ENCODE data around the gene TFCP2L1. TPM values are rescaled to one million over a fixed set of nuclear protein-coding genes. Genes with fewer than 3 reads are reported as not detected.

The TFCP2L1 gene
- total RNA-seq, 1 donor from 2014 or later = not detected

DNA sequence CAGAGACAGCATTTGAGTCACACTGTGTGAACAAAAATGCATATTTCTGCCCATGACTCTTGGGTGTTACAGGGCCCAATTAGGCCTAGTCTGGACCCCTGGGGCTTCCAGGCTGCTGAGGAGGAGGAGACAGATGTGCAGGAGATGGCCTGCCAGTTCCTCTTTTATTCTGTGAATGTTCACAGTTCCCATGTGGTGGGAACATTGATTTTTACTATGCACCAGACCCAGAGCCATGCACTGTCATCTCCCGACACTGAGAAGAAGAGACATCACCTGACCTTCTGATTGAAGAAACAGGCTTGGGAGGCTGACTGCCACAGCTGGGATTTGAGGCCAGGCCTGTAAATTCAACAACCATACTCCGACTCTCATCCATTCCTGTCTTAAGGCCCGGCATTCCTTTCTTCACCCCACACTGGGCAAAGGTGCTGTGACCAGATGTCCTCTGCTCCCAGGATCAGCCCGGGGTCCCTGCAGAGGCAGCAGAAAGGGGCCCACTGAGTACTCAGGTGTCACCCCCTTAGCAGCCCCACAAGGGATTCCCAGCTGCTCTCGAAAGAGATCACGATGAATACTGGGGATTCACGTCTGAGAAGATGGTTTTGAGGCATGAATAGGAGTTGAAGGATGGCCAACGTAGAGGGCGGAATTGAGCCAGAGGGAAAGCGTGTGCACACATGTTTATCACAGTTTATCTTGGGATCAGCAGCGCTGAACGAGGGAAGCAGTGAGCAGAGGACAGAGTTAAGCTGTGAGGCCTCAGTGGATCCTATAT, 3.6 kb upstream of the TFCP2L1 start:
- Mint-ChIP-seq H3K4me3 (no peak overlapping the region), H3K27ac (no peak overlapping the region), H3K36me3 (ENCODE audit: low read depth) (no peaks in the 10 kb centered on the region), H3K27me3 (peaks cover 31% of the 10 kb centered on the region), H3K9me3 (no peaks in the 10 kb centered on the region), H3K4me1 (peaks cover 3% of the 10 kb centered on the region)
- intact Hi-C loops (cut with micrococcal nuclease) = no loop called here
- no peak for DNase-seq

DNA sequence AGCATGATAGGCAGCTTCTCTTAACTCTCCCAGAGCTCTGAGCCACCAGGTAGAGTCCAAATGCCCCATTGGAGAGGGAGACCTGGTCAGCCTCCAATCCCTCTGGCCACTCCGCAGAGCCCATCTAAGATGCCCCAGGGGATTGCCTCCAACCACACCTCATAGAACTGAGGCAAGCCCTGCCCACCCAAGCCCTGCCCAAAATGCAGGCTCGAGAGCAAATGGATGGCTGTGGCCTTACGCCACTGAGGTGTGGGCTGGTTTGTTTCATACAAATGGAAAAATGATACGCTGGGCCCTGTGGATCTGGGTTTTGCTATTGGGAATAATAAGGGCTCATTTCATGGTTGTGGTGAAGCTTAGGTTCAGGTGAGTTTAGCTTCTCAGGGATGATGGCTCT, 3.0 kb upstream of the TFCP2L1 start:
- Mint-ChIP-seq H3K27ac (no peak overlapping the region), H3K4me1 (peaks cover 3% of the 10 kb centered on the region), H3K36me3 (ENCODE audit: low read depth) (no peaks in the 10 kb centered on the region), H3K4me3 (no peak overlapping the region), H3K27me3 (peaks cover 38% of the 10 kb centered on the region), H3K9me3 (no peaks in the 10 kb centered on the region)
- no peak for DNase-seq
- intact Hi-C loops (cut with micrococcal nuclease) = no loop called here

DNA sequence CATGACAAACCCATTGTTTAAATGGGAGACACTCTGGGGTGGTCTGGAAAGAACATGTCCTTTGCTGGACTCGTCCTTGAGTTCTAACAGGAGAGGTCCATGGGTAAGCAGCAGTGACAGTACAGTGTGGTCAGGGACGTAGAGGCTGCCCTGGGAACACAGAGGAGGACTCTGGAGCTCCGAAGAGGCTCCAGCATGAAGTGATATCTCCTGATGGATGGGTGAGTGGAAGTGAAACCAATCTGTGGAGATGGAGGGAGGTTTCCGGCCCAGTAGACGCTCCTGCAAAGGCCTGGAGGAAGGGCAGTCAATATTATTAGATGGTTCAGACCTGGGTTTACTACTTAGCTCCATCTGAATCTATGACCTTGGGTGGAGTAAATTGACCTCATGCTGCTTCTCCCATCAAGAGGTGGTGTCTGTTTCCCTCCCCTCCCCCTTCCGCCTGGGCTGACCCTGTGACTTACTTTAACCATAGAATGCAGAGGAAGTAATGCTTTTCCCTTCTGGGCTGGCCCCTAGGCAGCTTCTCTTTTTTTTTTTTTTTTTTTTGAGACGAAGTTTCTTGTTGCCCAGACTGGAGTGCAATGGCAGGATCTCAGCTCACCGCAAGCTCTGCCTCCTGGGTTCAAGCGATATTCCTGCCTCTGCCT, 2.3 kb upstream of the TFCP2L1 start:
- Mint-ChIP-seq H3K4me3 (no peak overlapping the region), H3K9me3 (no peaks in the 10 kb centered on the region), H3K27me3 (peaks cover 45% of the 10 kb centered on the region), H3K27ac (no peak overlapping the region), H3K36me3 (ENCODE audit: low read depth) (no peaks in the 10 kb centered on the region), H3K4me1 (peaks cover 3% of the 10 kb centered on the region)
- intact Hi-C loops (cut with micrococcal nuclease) = no loop called here
- no peak for DNase-seq

DNA sequence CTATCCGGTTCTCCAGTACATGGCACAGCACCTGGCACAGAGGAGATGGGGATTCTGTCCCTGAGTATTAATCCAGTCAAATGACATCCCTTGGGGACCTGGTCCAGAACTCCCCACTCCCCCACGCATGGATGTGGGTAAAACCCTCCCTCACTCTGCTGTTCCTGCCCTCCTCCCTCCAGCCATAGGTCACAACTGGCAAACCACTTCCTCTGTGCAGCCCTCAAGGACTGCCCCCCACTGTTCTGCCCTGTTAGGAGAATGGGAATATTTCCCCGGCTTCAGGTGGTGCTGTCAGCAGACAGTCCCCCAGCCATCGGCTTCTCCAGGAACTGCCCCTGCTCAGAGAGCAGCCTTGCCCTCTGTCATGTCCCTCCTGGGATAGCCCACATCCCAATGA, 1.5 kb upstream of the TFCP2L1 start:
- H3K27me3 Mint-ChIP-seq = peaks cover 45% of the 10 kb centered on the region
- DNase-seq = no peak
- no peak overlapping the region for H3K27ac Mint-ChIP-seq
- intact Hi-C loops (cut with micrococcal nuclease) = no loop called here
- H3K4me1 Mint-ChIP-seq = peaks cover 3% of the 10 kb centered on the region
- H3K4me3 Mint-ChIP-seq = no peak overlapping the region
- H3K36me3 Mint-ChIP-seq (ENCODE audit: low read depth) = no peaks in the 10 kb centered on the region
- no peaks in the 10 kb centered on the region for H3K9me3 Mint-ChIP-seq

DNA sequence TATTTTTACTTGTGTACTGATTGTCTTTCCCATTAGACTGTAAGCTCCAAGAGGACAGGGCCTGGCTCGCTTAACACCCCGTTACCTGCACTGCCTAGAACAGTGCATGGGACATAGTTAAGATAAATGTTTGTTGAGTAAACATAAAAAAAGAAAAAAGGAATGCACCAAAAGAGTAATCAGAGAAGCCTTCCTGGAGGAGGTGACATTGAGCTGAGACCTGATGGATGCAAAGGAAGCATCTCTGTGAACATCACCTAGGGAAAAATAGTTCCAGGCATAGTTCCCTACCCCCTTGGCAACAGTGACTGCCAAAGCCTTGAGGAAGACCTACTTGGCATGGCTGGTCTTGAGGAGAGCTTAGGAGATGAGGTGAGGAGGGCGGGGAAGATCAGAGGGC, 924 bp upstream of the TFCP2L1 start:
- intact Hi-C loops (cut with micrococcal nuclease) = no loop called here
- Mint-ChIP-seq H3K36me3 (ENCODE audit: low read depth) (no peaks in the 10 kb centered on the region), H3K4me3 (peak overlapping the region; percentile 76), H3K27ac (no peak overlapping the region), H3K27me3 (peaks cover 45% of the 10 kb centered on the region), H3K4me1 (peaks cover 3% of the 10 kb centered on the region), H3K9me3 (no peaks in the 10 kb centered on the region)
- DNase-seq = no peak

DNA sequence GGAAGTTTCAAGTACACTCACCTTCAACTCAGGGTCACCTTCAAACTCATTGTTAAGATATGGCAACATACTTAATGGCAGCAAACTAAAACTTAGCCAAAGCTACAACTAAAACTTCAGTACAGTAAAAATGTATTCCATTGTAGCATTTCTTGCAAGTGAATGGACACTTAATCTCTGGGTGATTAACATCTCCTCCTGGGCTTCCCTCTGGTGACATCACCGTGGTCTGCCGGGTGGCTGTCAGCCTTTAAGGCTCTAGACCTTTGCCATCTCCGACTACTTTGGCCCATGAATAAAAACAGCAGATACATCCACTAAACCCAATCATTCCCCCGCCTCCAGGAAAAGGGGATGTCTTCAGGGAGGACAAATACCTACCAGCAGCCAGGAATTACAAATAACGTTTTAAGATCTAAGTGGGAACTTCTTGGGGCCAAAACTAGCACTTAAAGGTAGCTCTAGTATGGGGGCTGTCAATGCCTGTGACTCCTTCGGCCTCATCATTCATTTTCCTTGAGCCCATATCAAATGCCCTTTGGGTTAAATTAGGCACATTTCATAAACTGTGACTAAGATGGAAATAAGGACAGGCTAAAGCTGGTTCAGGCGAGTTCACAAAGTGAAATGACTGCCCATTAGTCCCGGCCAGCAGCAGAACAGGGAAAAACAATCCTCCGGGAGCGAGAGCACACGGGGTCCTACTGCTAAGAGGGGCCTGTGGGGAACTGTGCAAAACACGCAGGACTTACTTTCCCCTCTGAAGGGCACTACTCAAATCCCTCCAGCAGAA, 1.1 kb downstream of the TFCP2L1 start:
- no peak for DNase-seq
- H3K27me3 Mint-ChIP-seq = peaks cover 45% of the 10 kb centered on the region
- H3K9me3 Mint-ChIP-seq = no peaks in the 10 kb centered on the region
- intact Hi-C loops (cut with micrococcal nuclease) = no loop called here
- H3K4me1 Mint-ChIP-seq = peaks cover 3% of the 10 kb centered on the region
- no peak overlapping the region for H3K27ac Mint-ChIP-seq
- no peaks in the 10 kb centered on the region for H3K36me3 Mint-ChIP-seq (ENCODE audit: low read depth)
- H3K4me3 Mint-ChIP-seq = peak overlapping the region; percentile 65

DNA sequence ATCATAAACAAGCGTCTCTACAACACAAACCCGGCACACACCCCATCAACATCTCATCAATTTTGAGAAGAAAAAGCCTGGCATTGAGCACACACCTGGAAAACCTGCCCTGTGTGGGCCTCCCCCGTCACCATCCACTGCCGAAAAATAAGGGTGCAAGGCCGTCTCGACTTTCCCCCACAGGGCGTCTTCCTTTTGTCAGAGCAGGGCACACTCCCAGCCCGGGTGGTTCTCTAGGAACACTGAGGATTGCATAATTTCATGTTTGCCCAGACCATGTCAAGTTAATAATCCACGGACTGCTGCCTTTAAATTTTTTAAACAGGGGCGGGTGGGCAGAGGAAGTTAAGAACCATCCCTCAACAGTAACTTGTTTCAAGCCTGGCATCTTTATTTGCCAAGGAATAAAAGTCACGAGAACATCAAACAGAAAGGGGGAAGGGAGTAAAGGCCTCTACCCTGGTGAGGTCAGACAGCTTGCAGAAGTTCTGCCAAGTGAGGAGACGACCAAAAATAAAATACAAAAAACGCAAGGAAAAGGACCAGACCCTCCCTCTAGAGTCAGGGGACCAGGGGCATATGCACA, 2.1 kb downstream of the TFCP2L1 start:
- no peak for DNase-seq
- Mint-ChIP-seq H3K9me3 (no peaks in the 10 kb centered on the region), H3K27ac (no peak overlapping the region), H3K36me3 (ENCODE audit: low read depth) (no peaks in the 10 kb centered on the region), H3K4me1 (peaks cover 3% of the 10 kb centered on the region), H3K27me3 (peaks cover 43% of the 10 kb centered on the region), H3K4me3 (no peak overlapping the region)
- intact Hi-C loops (cut with micrococcal nuclease) = no loop called here

DNA sequence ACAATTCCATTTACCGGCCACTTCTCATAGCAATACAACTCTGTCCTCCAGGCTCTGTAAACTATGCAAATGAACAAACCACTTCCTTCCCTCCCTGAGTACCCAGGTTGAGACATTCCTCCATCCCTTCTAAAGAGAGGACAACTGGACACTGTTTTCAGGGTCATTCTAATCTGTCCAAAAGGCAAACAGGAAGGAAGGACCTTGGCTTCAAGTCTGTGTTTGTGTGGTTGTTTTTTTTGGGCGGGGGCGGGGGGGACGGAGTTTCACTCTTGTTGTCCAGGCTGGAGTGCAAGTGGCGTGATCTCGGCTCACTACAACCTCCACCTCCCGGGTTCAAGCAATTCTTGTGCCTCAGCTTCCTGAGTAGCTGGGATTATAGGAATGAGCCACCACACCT, 3.3 kb downstream of the TFCP2L1 start:
- H3K9me3 Mint-ChIP-seq = no peaks in the 10 kb centered on the region
- DNase-seq = no peak
- no peaks in the 10 kb centered on the region for H3K36me3 Mint-ChIP-seq (ENCODE audit: low read depth)
- H3K27ac Mint-ChIP-seq = no peak overlapping the region
- intact Hi-C loops (cut with micrococcal nuclease) = no loop called here
- peaks cover 35% of the 10 kb centered on the region for H3K27me3 Mint-ChIP-seq
- no peak overlapping the region for H3K4me3 Mint-ChIP-seq
- H3K4me1 Mint-ChIP-seq = peaks cover 3% of the 10 kb centered on the region

DNA sequence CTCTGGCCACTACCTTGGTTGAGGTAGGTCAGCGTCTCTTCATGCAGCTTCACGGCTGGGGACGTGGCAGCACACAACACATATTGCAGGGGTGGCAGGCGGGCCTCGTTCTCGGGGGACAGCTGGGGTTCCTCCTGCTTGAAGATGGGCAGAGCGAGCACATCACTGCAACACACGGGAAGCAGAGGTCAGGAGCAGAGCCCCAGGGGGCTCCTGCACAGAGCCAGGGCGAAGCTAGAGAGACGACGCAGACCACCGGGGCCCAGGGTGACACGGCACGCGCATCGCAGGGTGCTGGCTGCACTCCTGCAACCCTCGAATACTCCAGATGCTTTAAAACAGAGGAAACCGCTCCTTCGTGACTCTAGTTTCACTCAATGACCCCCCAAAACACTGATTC, 3.9 kb downstream of the TFCP2L1 start:
- Mint-ChIP-seq H3K27me3 (peaks cover 30% of the 10 kb centered on the region), H3K4me3 (no peak overlapping the region), H3K36me3 (ENCODE audit: low read depth) (no peaks in the 10 kb centered on the region), H3K4me1 (peaks cover 3% of the 10 kb centered on the region), H3K27ac (no peak overlapping the region), H3K9me3 (no peaks in the 10 kb centered on the region)
- DNase-seq = no peak
- intact Hi-C loops (cut with micrococcal nuclease) = no loop called here

DNA sequence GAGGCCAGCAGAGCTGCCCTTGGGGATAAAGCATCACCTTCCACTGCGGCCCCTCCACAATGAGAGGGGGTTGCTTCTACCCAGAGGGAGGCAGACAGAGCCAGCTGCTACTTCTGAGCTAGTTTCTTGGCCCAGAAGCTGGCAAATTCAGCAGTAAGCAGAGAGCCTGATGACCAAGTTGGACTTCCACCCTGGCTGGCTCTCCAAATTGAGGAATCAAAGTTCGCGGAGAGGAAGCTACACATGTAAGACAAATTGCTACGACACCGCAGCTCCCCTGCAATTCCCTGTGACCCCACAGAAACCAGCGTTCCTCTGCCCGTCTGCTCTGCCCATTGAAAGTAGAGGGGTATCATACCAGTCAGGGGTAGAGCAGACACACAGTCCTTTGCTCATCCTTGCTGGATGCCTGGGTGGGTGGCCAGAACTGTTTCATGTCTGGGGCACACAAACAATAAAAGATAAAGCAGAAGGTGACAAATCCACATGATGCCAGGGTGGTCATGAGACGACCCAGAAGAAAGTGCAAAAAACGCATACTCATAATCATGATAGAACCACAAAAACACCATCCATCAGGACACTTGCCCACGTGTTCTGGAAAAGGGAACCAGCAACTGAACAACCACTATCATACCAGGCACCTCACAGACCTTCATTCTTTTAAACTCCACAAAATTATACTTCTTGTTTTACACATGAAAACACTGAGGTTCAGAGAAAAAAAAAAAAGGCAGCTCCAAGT, 5.4 kb downstream of the TFCP2L1 start:
- intact Hi-C loops (cut with micrococcal nuclease) = no loop called here
- peaks cover 3% of the 10 kb centered on the region for H3K4me1 Mint-ChIP-seq
- no peak overlapping the region for H3K4me3 Mint-ChIP-seq
- no peak overlapping the region for H3K27ac Mint-ChIP-seq
- no peaks in the 10 kb centered on the region for H3K36me3 Mint-ChIP-seq (ENCODE audit: low read depth)
- peaks cover 22% of the 10 kb centered on the region for H3K27me3 Mint-ChIP-seq
- DNase-seq = no peak
- no peaks in the 10 kb centered on the region for H3K9me3 Mint-ChIP-seq

DNA sequence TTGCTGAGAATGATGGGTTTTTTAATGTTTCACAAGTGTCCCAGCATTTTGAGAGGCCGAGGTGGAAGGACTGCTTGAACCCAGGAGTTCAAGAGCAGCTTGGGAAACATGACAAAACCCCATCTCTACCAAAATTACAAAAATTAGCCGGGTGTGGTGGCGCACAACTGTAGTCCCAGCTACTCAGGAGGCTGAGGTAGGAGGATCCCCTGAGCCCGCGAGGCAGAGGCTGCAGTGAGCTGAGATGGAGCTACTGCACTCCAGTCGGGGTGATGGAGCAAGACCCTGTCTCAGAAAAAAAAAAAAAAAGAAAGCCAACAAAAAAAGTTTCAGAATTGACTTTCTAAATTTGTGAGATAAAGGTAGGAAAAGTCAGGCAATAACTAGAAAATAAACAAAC, 8.7 kb downstream of the TFCP2L1 start:
- Mint-ChIP-seq H3K4me3 (no peak overlapping the region), H3K27ac (no peak overlapping the region), H3K27me3 (peaks cover 11% of the 10 kb centered on the region), H3K9me3 (no peaks in the 10 kb centered on the region), H3K36me3 (ENCODE audit: low read depth) (no peaks in the 10 kb centered on the region), H3K4me1 (no peaks in the 10 kb centered on the region)
- intact Hi-C loops (cut with micrococcal nuclease) = no loop called here
- DNase-seq = no peak

DNA sequence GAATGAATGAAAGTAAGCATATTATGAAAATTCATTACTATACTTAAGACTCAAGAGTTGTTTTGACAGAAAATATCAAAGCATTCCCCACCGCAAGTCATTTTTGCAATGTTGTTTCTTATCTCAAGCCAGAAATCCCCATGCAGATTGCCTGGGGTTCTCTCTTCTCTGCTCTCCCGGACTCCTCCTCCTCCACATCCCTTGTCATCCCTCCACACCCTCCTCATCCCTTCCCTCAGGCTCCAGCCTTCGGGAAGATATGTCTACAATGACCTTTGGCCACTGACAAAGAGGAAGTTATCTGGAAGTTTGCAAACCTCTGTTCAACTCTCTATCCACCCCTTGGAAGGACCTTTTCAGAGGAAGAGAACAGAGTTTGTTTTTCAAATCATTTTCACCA, 11.9 kb downstream of the TFCP2L1 start:
- Mint-ChIP-seq H3K36me3 (ENCODE audit: low read depth) (no peaks in the 10 kb centered on the region), H3K27me3 (peaks cover 11% of the 10 kb centered on the region), H3K4me1 (no peaks in the 10 kb centered on the region), H3K27ac (no peak overlapping the region), H3K9me3 (no peaks in the 10 kb centered on the region), H3K4me3 (no peak overlapping the region)
- no peak for DNase-seq
- intact Hi-C loops (cut with micrococcal nuclease) = loop anchor here (5.0 kb wide), 1 partner anchor 851 kb away; no protein-coding TSS in a partner anchor

DNA sequence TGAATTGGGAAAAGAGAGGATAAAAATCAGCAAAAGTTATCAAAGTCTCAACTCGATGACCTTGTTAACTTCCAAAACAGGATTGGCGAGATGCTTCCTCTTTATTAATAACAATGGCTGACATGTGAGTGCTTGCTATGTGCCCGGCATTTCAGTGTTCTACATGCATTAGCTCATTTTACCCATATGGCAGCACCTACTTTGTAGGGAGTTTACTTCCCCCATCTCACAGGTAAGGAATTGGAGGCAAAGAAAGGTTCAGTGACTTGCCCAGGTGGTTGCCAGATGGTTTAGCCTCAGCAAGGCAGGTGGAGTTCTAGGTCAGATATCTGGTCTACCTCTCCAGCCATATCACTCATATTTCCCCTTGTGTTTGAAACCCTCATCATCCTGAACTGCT, 12.4 kb downstream of the TFCP2L1 start:
- Mint-ChIP-seq H3K27me3 (peaks cover 11% of the 10 kb centered on the region), H3K4me3 (no peak overlapping the region), H3K9me3 (no peaks in the 10 kb centered on the region), H3K4me1 (no peaks in the 10 kb centered on the region), H3K36me3 (ENCODE audit: low read depth) (no peaks in the 10 kb centered on the region), H3K27ac (no peak overlapping the region)
- DNase-seq = no peak
- intact Hi-C loops (cut with micrococcal nuclease) = loop anchor here (5.0 kb wide), 1 partner anchor 850 kb away; no protein-coding TSS in a partner anchor
